Ovary (tissue), 9 donors: ENCODE results near the gene CEP85L. TPM values are rescaled to one million over a fixed set of nuclear protein-coding genes. Genes with fewer than 3 reads are reported as not detected.

Source experiments
- DNase-seq, 5 donors: peaks; one replicate each; pipeline ENCODE4 v3.0.0-alpha.2; 2019 to 2020
- H3K27ac ChIP-seq, 2 donors: fragments of 200-600 bp; one replicate each; pipeline versions ENCODE4 v1.5.1 to v1.8.0; 2019 to 2022
- H3K27me3 ChIP-seq: fragments of 200-600 bp; one replicate; pipeline ENCODE4 v1.8.0; 2022
- H3K36me3 ChIP-seq: fragments of 200-600 bp; sonication (generic); one replicate; pipeline ENCODE4 v1.5.1; 2019
- H3K4me1 ChIP-seq: one replicate; pipeline ENCODE4 v1.8.1; 2013; ENCODE audit warnings: mild to moderate bottlenecking, moderate library complexity; ENCODE audit not compliant: insufficient read depth
- H3K4me3 ChIP-seq: fragments of 200-600 bp; sonication (generic); one replicate; pipeline ENCODE4 v1.5.1; 2017
- H3K9me3 ChIP-seq, 2 donors: fragments of 200-600 bp in 1 of 2; sonication (generic) in 1 of 2; one replicate each; pipeline versions ENCODE4 v1.5.1 to v1.8.1; 2013 to 2019; ENCODE audit warnings: mild to moderate bottlenecking in 1 of 2, moderate library complexity in 1 of 2
- CTCF ChIP-seq, 3 donors: fragments of 450-650 bp in 2 of 3; fragments of 200-600 bp in 1 of 3; IDR thresholded peaks; one replicate each; pipeline versions ENCODE4 v1.5.1 to v1.8.0; 2016 to 2022; ENCODE audit warnings: antibody characterized with exemption in 3 of 3, mild to moderate bottlenecking in 1 of 3
- EP300 ChIP-seq: sonication (generic); formaldehyde crosslinking; IDR thresholded peaks from one replicate; pipeline ENCODE4 v1.6.1; 2017; ENCODE audit warnings: antibody characterized with exemption
- POLR2A ChIP-seq: fragments of 450-650 bp; IDR thresholded peaks from one replicate; pipeline ENCODE4 v1.6.1; 2017; ENCODE audit warnings: antibody characterized with exemption, mild to moderate bottlenecking, moderate library complexity
- WGBS, 3 donors: extraction: QIAGEN DNeasy Blood & Tissue Kit in 1 of 3; methylation state at CpG; one replicate each; pipeline versions ENCODE4 v1.1.5 to v1.1.7; 2013 to 2017; 5-methylcytosine and 5-hydroxymethylcytosine counted together
- intact Hi-C, 4 donors: fragments of 100-400 bp; cut with DNase I; formaldehyde crosslinking; loops; one replicate each; pipeline versions ENCODE4 v1.11.0 to v1.15.1; 2022 to 2023
- polyA plus RNA-seq, 2 donors: library from polyadenylated mRNA; stranded (reverse); fragments of 200-250 nt in 1 of 2; fragments of 350-450 nt in 1 of 2; fragmentation: Illumina TruSeq in 1 of 2; extraction: RNeasy Lipid Tissue Mini Kit (QIAGEN cat#74804) in 1 of 2; gene quantifications; one replicate each; pipeline ENCODE4 v1.2.3, GENCODE V29; 2013 to 2014
- total RNA-seq, 7 donors: library from RNA; depleted of rRNA in 2 of 7; stranded (reverse); fragments of >200 nt in 2 of 7; fragmentation: NEBNext Ultra II Directional in 3 of 7; extraction: Animal tissue kit (Norgen Biotek cat#: 25700) in 3 of 7; gene quantifications; one replicate each; pipeline versions ENCODE4 v1.1.0 to v1.2.4, GENCODE V29; 2016 to 2023
- donor health status: DM: no; HTN: no; CAD: no; lungs with moderate emphysema.
- donor health status: DM: no; HTN: no; CAD: no.
- donor health status: Bipolar disorder and iron deficiency.
- donor health status: DM: yes; HTN: yes; CAD: no.
- donor health status: DM: no; HTN: no; CAD: no.
- donor health status: DM: yes; HTN: yes; CAD: no.

Gene CEP85L
- total and polyA plus RNA-seq, 9 donors: 4.0 to 33.4 (median 24.3) TPM

GRCh38 chr6:118524686-118525085 lies 126.7 kb downstream of the CEP85L start:
- no peak overlapping the region for H3K27ac ChIP-seq
- WGBS, 3 donors: 79 to 80% (median 79%) methylated on average over 2 of the region's 2 CpGs
- TF ChIP-seq POLR2A (no peak), CTCF (IDR thresholded peaks at IDR 0.05) (no peak), EP300 (no peak)
- DNase-seq: no peak
- intact Hi-C loops: no loop called here
- no peak overlapping the region for H3K4me3 ChIP-seq
- H3K9me3 ChIP-seq: no peaks in the 10 kb centered on the region
- no peaks in the 10 kb centered on the region for H3K27me3 ChIP-seq
- no peaks in the 10 kb centered on the region for H3K36me3 ChIP-seq
- H3K4me1 ChIP-seq: peaks cover 6% of the 10 kb centered on the region

GRCh38 chr6:118523216-118523615 lies 128.2 kb downstream of the CEP85L start:
- no peak for DNase-seq
- no peaks in the 10 kb centered on the region for H3K9me3 ChIP-seq
- H3K27ac ChIP-seq: no peak overlapping the region
- H3K27me3 ChIP-seq: no peaks in the 10 kb centered on the region
- intact Hi-C loops: no loop called here
- 87 to 90% (median 89%) methylated on average over 5 of the region's 5 CpGs for WGBS, 3 donors
- no peaks in the 10 kb centered on the region for H3K36me3 ChIP-seq
- TF ChIP-seq CTCF (IDR thresholded peaks at IDR 0.05) (no peak), POLR2A (no peak), EP300 (no peak)
- H3K4me3 ChIP-seq: no peak overlapping the region
- peaks cover 6% of the 10 kb centered on the region for H3K4me1 ChIP-seq

GRCh38 chr6:118522422-118522821 lies 129.0 kb downstream of the CEP85L start:
- TF ChIP-seq CTCF (IDR thresholded peaks at IDR 0.05) (no peak), POLR2A (no peak)
- peaks cover 6% of the 10 kb centered on the region for H3K4me1 ChIP-seq
- 97 to 98% (median 98%) methylated on average over 4 of the region's 4 CpGs for WGBS, 3 donors
- no peak overlapping the region for H3K27ac ChIP-seq
- intact Hi-C loops: no loop called here
- H3K4me3 ChIP-seq: no peak overlapping the region
- no peaks in the 10 kb centered on the region for H3K9me3 ChIP-seq
- no peaks in the 10 kb centered on the region for H3K36me3 ChIP-seq
- DNase-seq: no peak
- no peaks in the 10 kb centered on the region for H3K27me3 ChIP-seq

GRCh38 chr6:118514689-118515088 lies 136.7 kb downstream of the CEP85L start:
- DNase-seq: no peak
- no peak for TF ChIP-seq EP300
- no peak for TF ChIP-seq POLR2A
- no peak for TF ChIP-seq CTCF (IDR thresholded peaks at IDR 0.05)
- whole genome bisulfite sequencing, 3 donors: 76 to 87% (median 87%) methylated on average over 3 of the region's 3 CpGs
- intact Hi-C loops: no loop called here
- H3K36me3 ChIP-seq: no peaks in the 10 kb centered on the region
- H3K4me3 ChIP-seq: no peak overlapping the region
- H3K27me3 ChIP-seq: no peaks in the 10 kb centered on the region
- H3K27ac ChIP-seq: no peak overlapping the region
- H3K4me1 ChIP-seq: no peaks in the 10 kb centered on the region
- no peaks in the 10 kb centered on the region for H3K9me3 ChIP-seq
